ENCODE results near the gene SH3RF1.

- TF ChIP-seq POLR2AphosphoS5 (IDR thresholded peaks at IDR 0.05) (no peak), CTCF (IDR thresholded peaks at IDR 0.05) (no peak), POLR2A (IDR thresholded peaks at IDR 0.05) (no peak)
These were observed 16.0 kb upstream of the SH3RF1 start for GRCh38 chr4:169286562-169287301.
